Prostate gland (tissue), 2 donors: Measurements from ENCODE around the gene ZNF536. TPM values are rescaled to one million over a fixed set of nuclear protein-coding genes. Genes with fewer than 3 reads are reported as not detected.

ENCODE experiments used
- DNase-seq: peaks from one replicate; pipeline ENCODE4 v3.0.0-alpha.2; 2019; ENCODE audit warnings: low spot score
- H3K27ac ChIP-seq, 2 donors: fragments of 200-600 bp; sonication (generic); 2 replicates each; pipeline ENCODE4 v1.5.1; 2017 to 2019
- H3K27me3 ChIP-seq: fragments of 200-600 bp; sonication (generic); replicated peaks from 2 replicates; pipeline ENCODE4 v1.5.1; 2019; ENCODE audit not compliant: insufficient read depth
- H3K36me3 ChIP-seq, 2 donors: fragments of 200-600 bp; sonication (generic); 1 replicate in 1 of 2; 2 replicates in 1 of 2; pipeline versions ENCODE4 v1.5.1 to v1.8.1; 2017 to 2019
- H3K4me1 ChIP-seq: fragments of 200-600 bp; sonication (generic); replicated peaks from 2 replicates; pipeline ENCODE4 v1.5.1; 2019
- H3K4me3 ChIP-seq, 2 donors: fragments of 200-600 bp; sonication (generic); 2 replicates each; pipeline ENCODE4 v1.5.1; 2017 to 2019
- H3K9me3 ChIP-seq: fragments of 200-600 bp; sonication (generic); 2 replicates; pipeline ENCODE4 v1.5.1; 2017
- CTCF ChIP-seq, 4 experiments: fragments of 200-600 bp in 2 of 4; fragments of 450-650 bp in 2 of 4; sonication (generic) in 2 of 4; IDR thresholded peaks; 1 replicate in 3 of 4; 2 replicates in 1 of 4; pipeline ENCODE4 v1.5.1; 2016 to 2019; ENCODE audit warnings: antibody characterized with exemption in 4 of 4, mild to moderate bottlenecking in 2 of 4, moderate library complexity in 2 of 4
- POLR2A ChIP-seq: fragments of 450-650 bp; IDR thresholded peaks from one replicate; pipeline ENCODE4 v1.6.1; 2016; ENCODE audit warnings: antibody characterized with exemption, mild to moderate bottlenecking
- POLR2AphosphoS5 ChIP-seq: sonication (generic); formaldehyde crosslinking; IDR thresholded peaks from one replicate; pipeline ENCODE4 v1.6.1; 2017; ENCODE audit warnings: antibody characterized with exemption
- WGBS: methylation state at CpG from one replicate; pipeline ENCODE4 v1.1.5; 2018; 5-methylcytosine and 5-hydroxymethylcytosine counted together
- intact Hi-C: fragments of 100-400 bp; cut with DNase I; formaldehyde crosslinking; loops from one replicate; pipeline ENCODE4 v1.14.2; 2022
- total RNA-seq, 2 donors: library from RNA; depleted of rRNA; stranded (reverse); fragments of >200 nt; gene quantifications; one replicate each; pipeline ENCODE4 v1.1.0, GENCODE V29; 2016

ZNF536 gene
- total RNA-seq, 2 donors from 2014 or later, result 1.1 to 42.0 TPM

DNA sequence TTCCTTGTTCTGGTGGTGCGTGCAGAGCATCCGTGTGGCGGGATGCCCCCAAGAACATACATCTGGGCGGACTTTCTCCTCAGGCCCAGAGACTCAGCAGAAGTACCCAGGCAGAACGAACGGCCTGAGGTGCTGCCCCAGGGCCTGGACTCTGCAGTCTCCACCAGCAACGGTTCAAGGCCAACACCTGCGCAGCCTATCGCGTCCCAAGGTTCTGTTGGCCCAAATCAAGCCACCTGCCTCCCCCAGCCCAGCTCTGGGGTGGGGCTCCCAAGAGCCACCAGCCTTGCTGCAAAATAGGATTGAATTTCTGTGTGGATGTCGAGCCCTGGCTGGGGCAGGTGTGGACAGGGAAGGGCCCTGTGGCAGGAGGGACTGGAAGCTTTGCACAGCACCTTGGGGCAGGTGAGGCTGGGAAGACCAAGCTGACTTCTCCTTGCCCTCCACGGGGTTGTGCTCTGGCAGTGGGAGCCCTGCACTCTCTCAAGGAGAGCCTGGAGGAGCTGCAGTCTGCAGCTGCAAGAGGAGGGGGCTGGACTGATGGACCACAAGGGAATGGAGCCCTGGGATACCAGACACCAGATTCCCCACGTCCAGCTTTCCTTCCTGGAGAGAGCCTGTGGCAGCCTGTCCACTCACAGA is 146.9 kb downstream of the ZNF536 start:
- 83% methylated on average over 13 of the region's 13 CpGs for WGBS
- Histone ChIP-seq H3K9me3 (no peaks in the 10 kb centered on the region), H3K36me3 (no peaks in the 10 kb centered on the region), H3K27me3 (no peaks in the 10 kb centered on the region), H3K4me1 (no peaks in the 10 kb centered on the region), H3K4me3 (no peak overlapping the region), H3K27ac (no peak overlapping the region)
- no peak for DNase-seq
- TF ChIP-seq POLR2AphosphoS5 (no peak), POLR2A (no peak), CTCF (IDR thresholded peaks at IDR 0.05) (no peak)
- intact Hi-C loops, result no loop called here

GRCh38 chr19:30519607-30520205 is 147.5 kb downstream of the ZNF536 start:
- Histone ChIP-seq H3K27me3 (no peaks in the 10 kb centered on the region), H3K36me3 (no peaks in the 10 kb centered on the region), H3K4me3 (no peak overlapping the region), H3K9me3 (no peaks in the 10 kb centered on the region), H3K27ac (no peak overlapping the region), H3K4me1 (no peaks in the 10 kb centered on the region)
- DNase-seq, result no peak
- TF ChIP-seq POLR2AphosphoS5, result no peak
- no peak for TF ChIP-seq CTCF (IDR thresholded peaks at IDR 0.05)
- TF ChIP-seq POLR2A, result no peak
- WGBS, result 92% methylated on average over 3 of the region's 3 CpGs
- intact Hi-C loops, result no loop called here

- Histone ChIP-seq H3K4me3 (no peak overlapping the region), H3K27me3 (no peaks in the 10 kb centered on the region), H3K9me3 (no peaks in the 10 kb centered on the region), H3K36me3 (no peaks in the 10 kb centered on the region), H3K4me1 (no peaks in the 10 kb centered on the region), H3K27ac (no peak overlapping the region)
- DNase-seq, result no peak
- no peak for TF ChIP-seq POLR2A
- no peak for TF ChIP-seq POLR2AphosphoS5
- TF ChIP-seq CTCF (IDR thresholded peaks at IDR 0.05), result no peak
- 91% methylated on average over 9 of the region's 9 CpGs for WGBS
- intact Hi-C loops, result no loop called here
Observed at GRCh38 chr19:30520735-30521479, 148.7 kb downstream of the ZNF536 start.

DNA sequence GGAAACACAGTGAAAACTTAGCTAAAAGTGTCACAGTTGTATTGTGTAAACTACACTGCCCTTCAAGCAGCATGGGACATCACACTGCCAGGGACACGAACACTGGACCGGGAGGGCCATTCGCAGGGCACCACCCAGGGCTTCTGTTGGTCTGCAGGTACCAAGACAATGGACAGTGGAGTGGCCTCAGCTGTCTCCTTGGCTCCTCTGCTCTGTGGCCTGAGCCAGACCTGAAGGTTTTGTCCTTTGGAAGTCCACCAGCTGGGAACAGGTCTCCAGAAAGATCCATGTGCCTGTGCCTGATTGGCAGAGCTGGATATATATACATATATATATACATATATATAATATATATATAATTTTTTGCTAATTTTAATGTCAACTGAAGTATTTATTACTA is 149.8 kb downstream of the ZNF536 start:
- intact Hi-C loops, result no loop called here
- H3K27me3 ChIP-seq, result no peaks in the 10 kb centered on the region
- TF ChIP-seq POLR2A, result no peak
- no peak overlapping the region for H3K4me3 ChIP-seq
- H3K4me1 ChIP-seq, result no peaks in the 10 kb centered on the region
- no peaks in the 10 kb centered on the region for H3K36me3 ChIP-seq
- H3K27ac ChIP-seq, result no peak overlapping the region
- DNase-seq, result no peak
- H3K9me3 ChIP-seq, result no peaks in the 10 kb centered on the region
- WGBS, result 82% methylated on average over 3 of the region's 3 CpGs

- no peaks in the 10 kb centered on the region for H3K9me3 ChIP-seq
- H3K4me3 ChIP-seq, result no peak overlapping the region
- no peaks in the 10 kb centered on the region for H3K27me3 ChIP-seq
- WGBS, result 22% methylated on average over 4 of the region's 4 CpGs
- DNase-seq, result no peak
- TF ChIP-seq POLR2AphosphoS5, result no peak
- no peak for TF ChIP-seq POLR2A
- no peak for TF ChIP-seq CTCF (IDR thresholded peaks at IDR 0.05)
- intact Hi-C loops, result no loop called here
- no peaks in the 10 kb centered on the region for H3K4me1 ChIP-seq
- H3K36me3 ChIP-seq, result no peaks in the 10 kb centered on the region
- no peak overlapping the region for H3K27ac ChIP-seq
Observed at GRCh38 chr19:30522341-30522740, 150.2 kb downstream of the ZNF536 start.
